ENCODE measurements around the gene GFI1B.
"Not testable (repeated sequence)": the region's sequence is repeated elsewhere in the genome, so short reads cannot be mapped to it uniquely, and the experiment has no call there.

The GFI1B gene

DNA sequence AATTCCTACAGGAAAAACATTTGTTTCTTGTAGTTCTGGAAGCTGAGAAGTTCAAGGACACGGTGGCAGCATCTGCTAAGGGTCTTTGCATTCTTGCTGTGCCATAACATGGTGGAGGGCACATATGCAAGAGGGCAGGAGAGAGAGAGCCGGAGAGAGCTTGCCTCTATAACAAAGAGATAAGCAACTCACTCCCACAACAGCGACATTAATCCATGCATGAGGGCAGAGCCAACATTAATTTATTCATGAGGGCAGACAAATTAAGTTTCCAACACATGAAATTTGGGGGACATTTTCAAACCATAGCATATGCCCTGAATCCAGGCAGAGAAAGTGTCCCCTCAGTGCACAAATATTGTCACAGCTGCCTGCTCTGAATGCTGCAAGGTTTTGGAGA, 47.9 kb downstream of the GFI1B start:
- DNase-seq, result no peak

DNA sequence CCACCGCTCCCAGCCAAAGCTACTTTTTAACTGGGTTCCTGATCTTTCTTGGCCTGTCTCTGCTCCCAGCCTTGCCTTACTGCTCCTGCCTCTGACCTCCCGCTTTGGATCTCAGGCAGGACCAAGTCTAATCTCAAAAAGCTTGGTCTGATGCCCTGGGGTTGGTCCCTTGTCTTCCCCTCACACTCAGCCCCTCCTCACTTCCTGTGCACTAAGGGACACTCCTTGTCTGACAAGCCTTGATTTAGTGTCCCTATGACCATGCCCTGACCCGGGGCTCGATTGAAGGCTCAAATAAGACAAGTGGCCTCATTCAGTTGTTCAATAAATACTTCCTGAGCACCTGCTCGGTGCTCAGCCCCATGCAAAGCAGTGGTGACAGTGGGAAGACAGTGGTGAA, 48.6 kb downstream of the GFI1B start:
- no peak for DNase-seq

DNA sequence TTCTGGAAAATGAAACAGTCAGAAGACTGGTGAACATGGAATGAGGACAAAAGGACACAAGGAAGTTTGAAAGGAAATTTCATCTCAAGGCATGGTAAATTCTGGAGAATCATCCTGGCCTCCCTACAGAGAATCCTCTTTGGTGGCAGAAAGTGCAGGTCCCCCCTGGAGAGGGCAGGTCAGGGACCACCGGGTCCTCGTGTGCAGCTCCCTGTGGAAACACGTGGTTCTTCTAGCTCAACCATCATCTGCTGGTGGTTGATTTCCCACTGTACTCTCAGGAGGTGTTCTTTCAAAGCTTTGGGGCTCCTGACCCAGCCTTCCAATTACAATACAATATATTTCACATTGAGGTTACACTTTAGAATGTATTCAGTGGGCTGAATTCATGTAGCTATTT, 49.7 kb downstream of the GFI1B start:
- DNase-seq, result no peak

DNA sequence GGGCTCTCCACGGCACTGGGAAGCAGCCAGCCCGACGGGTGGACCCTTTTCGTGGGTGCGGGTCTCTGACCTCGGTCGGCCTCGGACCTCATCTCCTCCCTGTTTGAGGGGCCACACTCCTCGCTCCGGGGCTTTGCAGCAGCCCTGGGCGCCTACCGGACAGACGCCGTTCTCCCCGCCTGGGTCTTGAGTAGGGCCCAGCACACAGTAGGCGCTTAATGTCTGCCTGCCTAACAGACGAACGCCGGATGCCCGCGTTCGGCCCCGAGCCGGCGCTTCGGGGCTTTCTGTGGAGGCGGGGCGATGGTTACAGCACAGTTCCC, 51.5 kb downstream of the GFI1B start:
- no peak for DNase-seq

DNA sequence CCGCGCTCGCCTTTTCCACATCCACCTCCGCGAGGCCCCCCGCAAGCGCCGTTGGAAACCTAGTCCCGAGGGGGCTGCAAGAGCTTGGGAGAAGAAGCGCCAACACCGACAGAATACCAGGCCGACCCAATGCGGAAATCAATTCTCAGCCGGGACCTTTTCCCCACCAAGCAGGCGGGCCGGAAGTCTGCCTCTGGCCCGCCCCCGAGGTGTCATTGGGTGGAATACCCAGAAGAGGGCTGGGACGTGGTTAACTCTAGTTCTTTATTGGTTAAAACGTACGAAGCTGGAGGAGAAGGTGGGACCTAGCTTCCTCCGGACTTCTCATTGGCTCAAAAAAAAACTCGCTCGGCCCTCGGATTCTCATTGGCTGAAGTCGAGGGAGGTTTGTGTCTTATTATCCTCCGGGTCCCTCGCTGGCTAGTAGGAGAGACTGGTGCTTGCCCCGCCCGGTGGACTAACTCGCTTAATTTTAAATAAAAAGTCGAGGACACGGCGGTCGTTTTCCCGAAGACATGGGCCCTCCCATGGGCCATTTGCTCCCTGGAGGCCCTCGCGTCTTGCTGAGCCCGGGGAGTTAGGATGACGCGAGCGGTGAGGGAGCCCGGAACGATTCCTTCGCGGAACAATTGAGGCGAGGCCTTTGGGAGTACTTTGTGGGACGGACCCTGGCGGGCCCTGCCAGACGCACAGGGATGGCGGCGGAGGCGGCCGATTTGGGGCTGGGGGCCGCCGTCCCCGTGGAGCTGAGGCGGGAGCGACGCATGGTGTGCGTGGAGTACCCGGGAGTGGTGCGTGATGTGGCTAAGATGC, 52.0 kb downstream of the GFI1B start, which contains the start of gene GTF3C5:
GTF3C5 (plus strand) TSS at position 681 of the 813 bp plus-strand sequence; CDS start at position 696, 15 bp downstream.
- DNase-seq, result peak; percentile 99

DNA sequence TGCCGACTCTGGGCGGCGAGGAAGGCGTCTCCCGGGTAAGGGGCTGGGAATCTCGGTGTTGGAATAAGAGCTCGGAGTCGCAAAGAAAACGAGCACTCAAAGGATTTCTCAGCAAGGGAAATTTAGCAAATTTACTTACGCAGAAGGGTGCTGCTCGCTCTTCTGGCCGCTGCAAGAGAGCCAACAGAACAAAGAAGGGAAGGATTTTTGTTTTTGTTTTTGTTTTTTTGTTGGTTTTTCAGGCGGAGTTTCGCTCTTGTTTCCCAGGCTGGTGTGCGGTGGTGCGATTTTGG, 52.6 kb downstream of the GFI1B start:
- no peak for DNase-seq

DNA sequence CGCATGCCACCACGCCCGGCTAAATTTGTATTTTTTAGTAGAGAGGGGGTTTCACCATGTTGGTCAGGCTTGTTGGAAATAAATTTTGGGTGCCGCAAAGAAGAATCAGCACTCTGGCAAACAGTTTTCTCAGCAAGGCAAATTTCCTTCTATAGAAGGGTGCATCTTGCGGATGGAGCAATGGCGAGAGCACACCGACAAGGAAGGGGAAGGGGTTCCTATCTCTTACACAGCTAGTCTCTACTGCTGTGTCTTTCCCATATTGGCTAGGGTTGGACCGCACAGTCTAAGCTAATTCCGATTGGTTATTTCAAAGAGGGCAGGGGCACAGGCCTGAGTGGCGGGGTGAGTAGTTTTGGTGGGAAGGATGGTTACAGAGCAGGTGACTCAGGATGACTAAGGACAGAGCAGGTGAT, 53.0 kb downstream of the GFI1B start:
- DNase-seq, result no peak

DNA sequence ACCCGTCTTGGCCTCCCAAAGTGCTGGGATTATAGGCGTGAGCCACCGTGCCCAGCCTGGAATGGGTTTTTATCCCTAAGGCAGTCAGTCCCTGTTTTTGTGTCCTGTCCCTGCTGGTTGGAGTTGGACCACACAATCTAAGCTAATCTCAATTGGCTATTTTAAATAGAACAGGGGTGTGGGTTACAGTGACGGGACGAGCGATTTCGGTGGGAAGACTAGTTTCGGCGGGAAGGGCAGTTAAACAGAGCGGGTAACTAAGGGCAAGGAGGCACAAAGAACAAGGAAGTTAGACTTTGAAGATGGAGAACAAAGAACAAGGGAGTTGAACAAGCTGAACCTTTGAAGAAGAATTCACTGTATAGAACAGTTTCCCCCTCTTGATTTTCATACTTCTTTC, 53.7 kb downstream of the GFI1B start:
- no peak for DNase-seq

DNA sequence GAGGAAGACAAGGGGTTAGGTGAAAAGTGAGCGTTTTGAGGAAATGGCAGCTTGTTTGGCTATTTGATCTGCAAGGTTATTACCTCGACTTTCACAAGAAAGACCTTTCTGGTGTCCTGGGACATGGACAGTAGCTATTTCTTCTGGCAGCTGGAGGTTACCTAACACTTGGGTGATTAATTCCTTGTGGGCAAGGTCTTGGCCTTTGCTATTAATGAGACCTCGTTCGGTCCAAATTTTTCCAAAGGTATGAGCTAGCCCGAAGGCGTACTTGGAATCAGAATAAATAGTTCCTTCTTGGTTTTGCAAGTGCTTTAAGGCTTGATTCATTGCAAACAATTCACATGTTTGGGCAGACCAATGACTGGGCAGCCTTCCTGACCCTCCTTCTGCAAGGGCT, 57.2 kb downstream of the GFI1B start:
- DNase-seq, result no peak

DNA sequence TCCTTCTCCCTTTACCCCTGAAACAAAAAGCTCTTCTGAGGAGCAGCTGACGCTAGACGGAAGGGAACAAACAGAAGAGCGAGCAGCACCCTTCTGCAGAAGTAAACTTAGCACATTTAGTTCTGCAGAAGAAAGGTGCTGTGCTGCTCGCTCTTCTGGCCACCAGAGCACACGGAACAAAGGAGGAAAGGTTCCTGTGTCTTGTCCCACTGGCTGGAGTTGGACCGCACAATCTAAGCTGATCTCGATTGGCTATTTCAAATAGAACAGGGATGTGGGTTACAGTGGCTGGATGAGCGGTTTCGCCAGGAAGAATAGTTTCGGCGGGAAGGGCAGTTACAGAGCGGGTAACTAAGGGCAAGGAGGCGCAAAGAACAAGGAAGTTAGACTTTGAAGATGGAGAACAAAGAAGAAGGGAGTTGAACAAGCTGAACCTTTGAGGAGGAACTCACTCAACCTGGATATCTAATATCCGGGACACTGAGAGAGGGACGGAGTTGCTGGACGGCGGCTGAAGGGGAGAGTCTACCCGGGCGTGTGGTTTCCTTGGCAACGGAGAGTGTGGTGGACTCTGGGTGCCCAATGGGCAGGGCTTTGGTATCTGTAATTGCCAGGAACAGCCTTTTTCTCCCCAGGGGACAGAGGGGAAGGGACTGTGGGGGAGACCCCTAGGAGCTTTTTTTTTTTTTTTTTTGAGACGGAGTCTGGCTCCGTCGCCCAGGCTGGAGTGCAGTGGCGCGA, 59.5 kb downstream of the GFI1B start:
- DNase-seq, result no peak

DNA sequence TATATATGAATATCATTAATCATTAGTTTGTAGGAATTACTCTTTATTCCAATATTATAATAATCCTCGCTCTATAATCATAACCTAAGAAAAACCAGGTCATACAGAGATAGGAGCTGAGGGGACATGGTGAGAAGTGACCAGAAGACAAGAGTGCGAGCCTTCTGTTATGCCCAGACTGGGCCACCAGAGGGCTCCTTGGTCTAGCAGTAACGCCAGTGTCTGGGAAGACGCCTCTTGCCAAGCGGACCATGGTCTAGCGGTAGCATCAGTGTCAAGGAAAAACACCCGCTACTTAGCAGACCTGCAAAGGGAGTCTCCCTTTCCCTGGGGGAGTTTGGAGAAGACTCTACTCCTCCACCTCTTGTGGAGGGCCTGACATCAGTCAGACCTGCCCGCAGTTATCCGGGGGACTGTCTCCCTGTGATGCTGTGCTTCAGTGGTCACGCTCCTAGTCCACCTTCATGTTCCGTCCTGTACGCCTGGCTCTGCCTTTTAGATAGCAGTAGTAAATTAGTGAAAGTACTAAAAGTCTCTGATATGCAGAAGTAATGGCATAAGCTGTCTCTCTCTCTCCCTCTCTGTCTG, 62.5 kb downstream of the GFI1B start:
- DNase-seq, result not testable (repeated sequence)
